GM18858 (cell line): Measurements from ENCODE around the gene CPT1A.

Source experiments
- ATAC-seq: cut with Tn5 transposase; IDR thresholded peaks from one replicate; pipeline ENCODE4 v1.9.1; 2021; ENCODE audit not compliant: unreplicated experiment

Gene CPT1A

DNA sequence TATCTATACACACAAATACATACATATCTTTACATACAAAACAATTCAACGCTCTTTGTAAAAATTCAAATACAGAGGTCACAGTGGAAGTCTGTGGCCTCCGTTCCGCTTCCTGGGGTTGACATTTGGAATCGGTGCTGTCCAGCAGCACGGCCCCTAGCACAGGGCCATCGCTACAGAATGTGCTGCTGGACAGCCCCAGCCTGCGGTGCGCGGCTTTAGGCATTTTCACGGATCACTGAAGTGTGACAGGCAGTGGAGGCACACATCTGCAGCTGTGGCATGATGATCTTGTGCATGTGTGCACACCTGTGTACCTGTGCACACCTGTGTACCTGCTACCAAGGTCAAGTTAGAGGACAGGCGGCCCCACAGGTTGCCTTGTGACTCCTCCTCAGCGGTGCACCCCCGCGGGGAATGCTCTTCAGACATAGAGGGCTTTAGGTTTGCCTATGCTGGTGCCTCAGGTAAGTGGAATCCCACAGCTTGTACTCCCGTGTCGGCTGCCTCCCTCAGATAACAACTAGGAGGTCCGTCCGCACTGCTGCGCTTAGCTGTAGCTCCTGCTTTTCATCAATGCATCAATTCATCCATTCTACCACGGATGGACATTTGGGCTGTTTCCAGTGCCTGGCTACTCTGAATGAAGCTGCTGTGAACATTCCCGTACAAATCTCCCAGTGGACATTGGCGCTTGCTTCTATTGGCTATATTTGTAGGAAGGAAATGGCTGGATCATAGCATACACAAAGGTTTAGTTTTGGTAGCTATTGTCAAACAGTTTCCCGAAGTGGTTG, 127.5 kb downstream of the CPT1A start:
- no peak for ATAC-seq

DNA sequence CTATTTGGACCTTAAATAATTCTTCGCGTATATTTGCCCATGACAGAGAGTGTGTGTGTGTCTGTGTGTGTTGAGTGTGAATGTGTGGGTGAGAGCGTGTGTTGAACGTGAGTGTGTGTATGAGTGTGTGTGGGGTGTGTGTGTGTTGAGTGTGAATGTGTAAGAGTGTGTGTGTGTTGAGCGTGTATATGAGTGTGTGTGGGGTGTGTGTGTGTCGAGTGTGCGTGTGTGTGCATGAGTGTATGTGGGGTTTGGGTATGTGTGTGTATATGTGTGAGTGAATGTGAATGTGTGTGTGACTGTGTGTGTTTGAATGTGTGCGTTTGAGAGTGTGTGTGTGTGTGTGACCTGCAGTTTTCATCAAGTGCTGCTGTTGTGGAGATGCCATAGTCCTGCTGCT, 130.6 kb downstream of the CPT1A start:
- no peak for ATAC-seq

DNA sequence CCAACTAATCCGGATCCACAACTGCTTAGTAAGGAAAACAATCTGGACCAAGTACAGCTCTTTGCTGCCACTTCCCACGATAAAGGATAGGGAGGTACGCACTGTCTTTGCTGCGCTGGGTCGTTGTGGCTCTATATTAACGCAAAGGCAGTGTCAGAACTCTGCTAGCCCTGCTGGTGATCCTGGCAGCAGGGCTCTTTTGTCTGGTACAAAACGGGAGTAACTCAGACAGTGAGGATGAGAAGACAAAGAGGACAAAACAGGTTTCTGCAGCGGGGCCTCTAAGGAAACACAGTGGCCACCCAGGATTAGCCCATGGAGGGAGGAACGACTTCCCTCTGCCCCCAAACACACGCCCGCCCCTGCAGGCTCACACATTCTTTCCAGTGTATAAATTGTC, 131.3 kb downstream of the CPT1A start:
- no peak for ATAC-seq

DNA sequence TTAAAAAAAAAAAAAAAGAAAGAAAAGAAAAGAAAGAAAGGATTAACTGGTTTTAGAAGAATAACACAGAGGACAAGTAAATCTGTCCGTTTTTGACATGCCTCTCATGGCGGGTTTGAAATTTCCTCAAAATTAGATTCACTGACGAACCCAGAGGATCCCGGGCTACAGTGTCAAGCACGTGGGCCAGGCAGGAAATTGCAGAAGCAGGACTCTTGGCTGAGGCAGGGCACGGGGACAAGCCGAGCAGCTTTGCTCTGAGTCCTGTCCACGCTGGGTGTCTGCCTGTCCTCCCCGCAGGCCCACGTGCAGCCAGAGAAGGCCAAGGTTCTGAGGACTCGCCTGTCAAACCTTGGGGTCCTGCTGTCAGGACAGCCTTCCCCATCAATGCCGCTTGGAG, 132.7 kb downstream of the CPT1A start:
- ATAC-seq = no peak

DNA sequence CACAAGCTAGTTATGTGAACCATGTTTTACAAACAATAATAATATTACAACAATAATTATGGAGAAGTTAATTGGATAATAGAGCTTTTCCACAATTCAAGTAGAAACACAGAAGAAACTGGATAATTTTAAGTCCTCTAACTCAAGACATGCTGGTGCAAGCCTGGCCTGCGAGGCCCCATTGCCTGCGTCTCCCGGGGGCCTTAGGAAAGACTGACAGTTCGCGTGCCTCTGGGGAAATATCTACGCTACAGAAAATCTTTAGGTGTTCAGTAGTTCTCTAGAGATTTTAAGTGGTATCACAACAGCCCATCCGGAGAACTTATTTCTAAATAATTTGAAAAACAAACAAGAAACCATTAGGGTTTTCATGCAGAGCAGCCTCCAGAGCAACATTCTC, 134.2 kb downstream of the CPT1A start:
- ATAC-seq = no peak

DNA sequence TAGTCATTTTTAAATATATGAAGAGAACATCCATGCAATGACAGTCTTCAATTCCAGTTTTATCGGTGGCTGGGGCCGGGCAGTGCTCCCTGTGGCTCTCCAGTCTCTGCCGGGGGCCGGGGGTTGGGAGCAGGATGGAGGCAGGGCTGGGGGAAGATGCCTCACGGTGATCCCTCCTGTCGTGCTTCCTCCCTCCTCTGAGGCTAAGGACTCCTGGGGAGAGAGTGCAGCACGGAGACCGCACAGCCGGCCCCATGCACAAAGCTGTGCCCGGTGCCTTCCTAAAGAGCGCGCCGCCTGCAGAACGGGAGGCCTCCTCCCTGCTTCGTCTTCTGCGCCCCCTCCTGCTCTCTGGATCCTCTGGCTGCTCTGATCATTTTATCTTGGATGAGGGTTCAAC, 136.8 kb downstream of the CPT1A start:
- ATAC-seq = no peak
